ENCODE measurements around the gene RPS23. TPM values are rescaled to one million over a fixed set of nuclear protein-coding genes. Genes with fewer than 3 reads are reported as not detected.

The RPS23 gene
- 1,000 to 10,000 TPM; 3,932 to 3,947 TPM for total RNA-seq
- 1,000 to 10,000 TPM; 4,084 to 5,098 (median 4,391) TPM for polyA plus RNA-seq
- total RNA-seq = 1,373 to 1,778 (median 1,567) reads per million in 6 experiments

- POLR2A ChIA-PET = interaction anchor here (0.6 to 2.3 kb wide), 7 partner anchors 18 to 977 kb away, joined by 3 to 11 read pairs (median 5); partner anchors contain the start of genes SSBP2, TMEM167A, XRCC4 and ZCCHC9
- Mint-ChIP-seq H3K4me1 (peaks cover 19 to 47% (median 38%) of the 10 kb centered on the region in 4 donors), H3K36me3 (peaks cover 20 to 41% (median 25%) of the 10 kb centered on the region in 3 donors), H3K9me3 (no peaks in the 10 kb centered on the region), H3K27ac (peak within 1 kb of the TSS; percentile 95 to 99 (median 97)), H3K4me3 (peak within 1 kb of the TSS; percentile 93 to 98 (median 95)), H3K27me3 (no peaks in the 10 kb centered on the region)
- ATAC-seq (peak; percentile 91 to 92), DNase-seq (peak; percentile 72 to 94 (median 84))
Measured at GRCh38 chr5:82277987-82278710, at the start of gene RPS23. RPS23 (minus strand) TSS chr5:82278354; CDS start chr5:82278323, 31 bp downstream.

GRCh38 chr5:82327941-82328340 lies 49.8 kb upstream of the RPS23 start:
- no peak overlapping the region for H3K27ac Mint-ChIP-seq
- no peaks in the 10 kb centered on the region for H3K4me1 Mint-ChIP-seq

GRCh38 chr5:82325996-82326395 lies 47.8 kb upstream of the RPS23 start:
- Mint-ChIP-seq H3K27ac (peak overlapping the region in 1 of 10 donors; percentile 51), H3K27me3 (peaks cover 13 to 33% (median 24%) of the 10 kb centered on the region in 5 donors), H3K4me1 (no peaks in the 10 kb centered on the region), H3K36me3 (peaks cover 0 to 9% (median 0%) of the 10 kb centered on the region in 3 donors), H3K4me3 (no peak overlapping the region), H3K9me3 (peaks cover 0 to 7% (median 0%) of the 10 kb centered on the region in 9 donors)
- POLR2A ChIA-PET = no interaction called here
- no peak for ATAC-seq
- DNase-seq = no peak

More at GRCh38 chr5:82327941-82328340, 49.8 kb upstream of the RPS23 start:
- Mint-ChIP-seq H3K9me3 (peaks cover 0 to 7% (median 0%) of the 10 kb centered on the region in 9 donors), H3K27me3 (peaks cover 3 to 22% (median 14%) of the 10 kb centered on the region in 5 donors), H3K36me3 (peaks cover 0 to 9% (median 0%) of the 10 kb centered on the region in 3 donors), H3K4me3 (no peak overlapping the region)
- DNase-seq (no peak), ATAC-seq (no peak)
- POLR2A ChIA-PET = no interaction called here

GRCh38 chr5:82325155-82325554 lies 47.0 kb upstream of the RPS23 start:
- no peak overlapping the region for H3K27ac Mint-ChIP-seq
- DNase-seq = no peak
- peaks cover 13 to 35% (median 24%) of the 10 kb centered on the region in 5 donors for H3K27me3 Mint-ChIP-seq
- peaks cover 0 to 7% (median 0%) of the 10 kb centered on the region in 9 donors for H3K9me3 Mint-ChIP-seq
- H3K36me3 Mint-ChIP-seq = peaks cover 0 to 9% (median 0%) of the 10 kb centered on the region in 3 donors
- POLR2A ChIA-PET = no interaction called here
- H3K4me1 Mint-ChIP-seq = no peaks in the 10 kb centered on the region
- H3K4me3 Mint-ChIP-seq = no peak overlapping the region
- ATAC-seq = no peak

- Mint-ChIP-seq H3K27ac (no peak overlapping the region), H3K27me3 (peaks cover 13 to 28% (median 25%) of the 10 kb centered on the region in 5 donors), H3K4me3 (no peak overlapping the region), H3K9me3 (peaks cover 0 to 2% (median 0%) of the 10 kb centered on the region in 9 donors), H3K36me3 (no peaks in the 10 kb centered on the region), H3K4me1 (no peaks in the 10 kb centered on the region)
- DNase-seq = no peak
- no peak for ATAC-seq
- POLR2A ChIA-PET = no interaction called here
Measured at GRCh38 chr5:82320966-82321365, 42.8 kb upstream of the RPS23 start.

GRCh38 chr5:82319651-82320376 lies 41.7 kb upstream of the RPS23 start:
- Mint-ChIP-seq H3K4me3 (no peak overlapping the region), H3K4me1 (no peaks in the 10 kb centered on the region), H3K27ac (no peak overlapping the region), H3K27me3 (peaks cover 11 to 28% (median 23%) of the 10 kb centered on the region in 5 donors), H3K36me3 (no peaks in the 10 kb centered on the region), H3K9me3 (peaks cover 0 to 2% (median 0%) of the 10 kb centered on the region in 9 donors)
- POLR2A ChIA-PET = no interaction called here
- DNase-seq (no peak), ATAC-seq (no peak)

- ATAC-seq (no peak), DNase-seq (no peak)
- peaks cover 0 to 2% (median 0%) of the 10 kb centered on the region in 9 donors for H3K9me3 Mint-ChIP-seq
- no peaks in the 10 kb centered on the region for H3K4me1 Mint-ChIP-seq
- H3K27ac Mint-ChIP-seq = no peak overlapping the region
- peaks cover 11 to 28% (median 19%) of the 10 kb centered on the region in 5 donors for H3K27me3 Mint-ChIP-seq
- no peaks in the 10 kb centered on the region for H3K36me3 Mint-ChIP-seq
- POLR2A ChIA-PET = no interaction called here
- H3K4me3 Mint-ChIP-seq = no peak overlapping the region
Measured at GRCh38 chr5:82319192-82319591, 41.0 kb upstream of the RPS23 start.

GRCh38 chr5:82314964-82315758 lies 37.0 kb upstream of the RPS23 start:
- POLR2A ChIA-PET = no interaction called here
- H3K36me3 Mint-ChIP-seq = peaks cover 0 to 5% (median 0%) of the 10 kb centered on the region in 3 donors
- no peak for ATAC-seq

GRCh38 chr5:82313016-82313415 lies 34.9 kb upstream of the RPS23 start:
- DNase-seq = no peak
- H3K4me3 Mint-ChIP-seq = no peak overlapping the region
- peaks cover 0 to 9% (median 4%) of the 10 kb centered on the region in 9 donors for H3K9me3 Mint-ChIP-seq
- ATAC-seq = no peak
- peaks cover 0 to 6% (median 0%) of the 10 kb centered on the region in 5 donors for H3K27me3 Mint-ChIP-seq
- POLR2A ChIA-PET = no interaction called here
- H3K36me3 Mint-ChIP-seq = peaks cover 5 to 16% (median 7%) of the 10 kb centered on the region in 3 donors
- no peak overlapping the region for H3K27ac Mint-ChIP-seq
- H3K4me1 Mint-ChIP-seq = peaks cover 0 to 2% (median 0%) of the 10 kb centered on the region in 4 donors

More at GRCh38 chr5:82314964-82315758, 37.0 kb upstream of the RPS23 start:
- Mint-ChIP-seq H3K4me3 (no peak overlapping the region), H3K4me1 (peaks cover 0 to 2% (median 0%) of the 10 kb centered on the region in 4 donors), H3K27me3 (peaks cover 0 to 6% (median 4%) of the 10 kb centered on the region in 5 donors), H3K9me3 (no peaks in the 10 kb centered on the region), H3K27ac (no peak overlapping the region)
- DNase-seq = no peak

- Mint-ChIP-seq H3K9me3 (peaks cover 0 to 10% (median 5%) of the 10 kb centered on the region in 9 donors), H3K4me3 (no peak overlapping the region), H3K27me3 (peaks cover 0 to 6% (median 0%) of the 10 kb centered on the region in 5 donors), H3K36me3 (peaks cover 6 to 18% (median 8%) of the 10 kb centered on the region in 3 donors), H3K27ac (peak overlapping the region in 1 of 10 donors; percentile 30), H3K4me1 (peaks cover 0 to 2% (median 0%) of the 10 kb centered on the region in 4 donors)
- DNase-seq = peak in 2 of 10 donors; percentile 16 to 21
- POLR2A ChIA-PET = no interaction called here
- ATAC-seq = no peak
Measured at GRCh38 chr5:82312373-82312856, 34.3 kb upstream of the RPS23 start.

GRCh38 chr5:82309091-82309531 lies 31.0 kb upstream of the RPS23 start:
- POLR2A ChIA-PET = no interaction called here
- H3K9me3 Mint-ChIP-seq = peaks cover 0 to 10% (median 5%) of the 10 kb centered on the region in 9 donors
- H3K36me3 Mint-ChIP-seq = peaks cover 11 to 38% (median 14%) of the 10 kb centered on the region in 3 donors
- H3K4me1 Mint-ChIP-seq = peaks cover 0 to 2% (median 0%) of the 10 kb centered on the region in 4 donors
- no peak for DNase-seq
- H3K27ac Mint-ChIP-seq = no peak overlapping the region
- ATAC-seq = no peak
- H3K4me3 Mint-ChIP-seq = no peak overlapping the region
- no peaks in the 10 kb centered on the region for H3K27me3 Mint-ChIP-seq

- ATAC-seq = no peak
- H3K36me3 Mint-ChIP-seq = peaks cover 11 to 38% (median 14%) of the 10 kb centered on the region in 3 donors
- no peak overlapping the region for H3K4me3 Mint-ChIP-seq
- POLR2A ChIA-PET = interaction anchor here (0.6 kb wide), 1 partner anchor 499 kb away, joined by 5 read pairs; no protein-coding TSS in a partner anchor
- no peaks in the 10 kb centered on the region for H3K27me3 Mint-ChIP-seq
- peaks cover 0 to 10% (median 5%) of the 10 kb centered on the region in 9 donors for H3K9me3 Mint-ChIP-seq
- no peak for DNase-seq
- peaks cover 0 to 2% (median 0%) of the 10 kb centered on the region in 4 donors for H3K4me1 Mint-ChIP-seq
- H3K27ac Mint-ChIP-seq = no peak overlapping the region
Measured at GRCh38 chr5:82308416-82308815, 30.3 kb upstream of the RPS23 start.
